ENCODE measurements around the gene CAB39L.

CAB39L gene

GRCh38 chr13:49404703-49405020 is 39.2 kb downstream of the CAB39L start:
- no peak overlapping the region for H3K4ac ChIP-seq (ENCODE audit: low read length)
- no peak overlapping the region for H3K9ac ChIP-seq (ENCODE audit: low read depth, low read length, poor library complexity)
- no peak overlapping the region for H2BK5ac ChIP-seq (ENCODE audit: low read length)
- no peak overlapping the region for H2BK15ac ChIP-seq (ENCODE audit: low read length)
- peaks cover 3 to 4% of the 10 kb centered on the region in 2 donors for H3K9me3 ChIP-seq (replicated peaks in 1 of 2; ENCODE audit: control insufficient read depth in 2 of 2, insufficient read depth in 1 of 2, low read depth in 1 of 2, low read length in 2 of 2)
- H4K91ac ChIP-seq (ENCODE audit: low read depth, low read length, poor library complexity): no peak overlapping the region
- H3K23ac ChIP-seq (ENCODE audit: low read depth, low read length, poor library complexity): no peak overlapping the region
- H3K27me3 ChIP-seq (ENCODE audit: control insufficient read depth in 3 of 3, insufficient read depth in 3 of 3, low read depth in 1 of 3, low read length in 3 of 3): no peaks in the 10 kb centered on the region
- no peak overlapping the region for H3K14ac ChIP-seq (ENCODE audit: low read length)
- H3K4me1 ChIP-seq (ENCODE audit: control insufficient read depth in 2 of 2, insufficient read depth in 1 of 2, low read depth in 1 of 2, low read length in 2 of 2): peaks cover 0 to 4% of the 10 kb centered on the region in 2 donors
- H3K27ac ChIP-seq (replicated peaks; ENCODE audit: low read length): no peak overlapping the region
- no peak overlapping the region for H2BK12ac ChIP-seq (ENCODE audit: low read length)
- H3K4me2 ChIP-seq (ENCODE audit: insufficient read depth, low read length, poor library complexity, severe bottlenecking): no peak overlapping the region
- H2BK120ac ChIP-seq (ENCODE audit: low read depth, low read length): no peak overlapping the region
- no peak overlapping the region for H2AK5ac ChIP-seq (ENCODE audit: low read depth, low read length)
- no peak overlapping the region for H3K18ac ChIP-seq (ENCODE audit: low read length)
- H3K79me1 ChIP-seq (ENCODE audit: low read depth, low read length): no peaks in the 10 kb centered on the region
- H3K36me3 ChIP-seq (replicated peaks in 1 of 2; ENCODE audit: control insufficient read depth in 2 of 2, insufficient read depth in 2 of 2, low read length in 2 of 2): no peaks in the 10 kb centered on the region
- no peak overlapping the region for H3K4me3 ChIP-seq (ENCODE audit: low read length in 2 of 2)
- H4K8ac ChIP-seq (ENCODE audit: low read depth, low read length): no peak overlapping the region
- H2AFZ ChIP-seq (ENCODE audit: low read length): no peak overlapping the region
- no CpG with 5 or more reads among the region's 1 CpG for WGBS, 2 donors (ENCODE audit: extremely low coverage in 2 of 2, insufficient read length in 2 of 2, insufficient replicate concordance in 1 of 2)
- no peak for DNase-seq (ENCODE audit: low spot score)

DNA sequence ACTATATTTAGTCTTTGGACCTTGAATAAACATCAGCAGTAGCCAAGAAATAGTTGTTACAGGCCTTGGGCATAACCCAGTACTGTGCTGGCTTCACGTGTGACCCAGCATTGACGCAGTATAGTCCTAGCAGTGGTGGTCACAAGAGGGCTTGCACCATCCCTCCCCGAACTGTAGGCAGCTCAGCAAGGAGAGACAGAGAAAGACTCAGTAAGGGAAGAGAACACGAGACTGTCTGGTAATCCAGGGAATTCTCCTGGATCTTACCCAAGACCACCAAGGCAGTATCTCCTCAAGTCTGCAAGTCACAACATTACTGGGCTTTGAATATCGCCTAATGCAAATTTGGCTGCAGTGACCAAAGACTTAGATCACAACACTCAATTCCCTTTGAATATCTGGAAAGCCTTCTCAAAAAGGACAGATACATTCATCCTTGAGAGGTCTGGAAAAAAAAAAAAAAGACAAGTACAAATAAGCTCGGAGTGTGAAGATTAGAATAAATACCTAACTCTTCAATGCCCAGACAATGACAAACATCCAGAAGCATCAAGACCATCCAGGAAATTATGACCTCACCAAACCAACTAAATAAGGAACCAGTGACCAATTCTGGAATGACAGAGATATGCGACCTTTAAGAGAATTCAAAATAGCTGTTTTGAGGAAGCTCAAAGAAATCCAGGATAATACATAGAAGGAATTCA is 39.7 kb downstream of the CAB39L start:
- Histone ChIP-seq H2AFZ (ENCODE audit: low read length) (no peak overlapping the region), H3K9me3 (replicated peaks in 1 of 2; ENCODE audit: control insufficient read depth in 2 of 2, insufficient read depth in 1 of 2, low read depth in 1 of 2, low read length in 2 of 2) (peaks cover 3 to 4% of the 10 kb centered on the region in 2 donors), H3K27ac (replicated peaks; ENCODE audit: low read length) (no peak overlapping the region), H2BK12ac (ENCODE audit: low read length) (no peak overlapping the region), H3K9ac (ENCODE audit: low read depth, low read length, poor library complexity) (no peak overlapping the region), H2BK5ac (ENCODE audit: low read length) (no peak overlapping the region), H3K4me1 (ENCODE audit: control insufficient read depth in 2 of 2, insufficient read depth in 1 of 2, low read depth in 1 of 2, low read length in 2 of 2) (peaks cover 0 to 4% of the 10 kb centered on the region in 2 donors), H3K36me3 (replicated peaks in 1 of 2; ENCODE audit: control insufficient read depth in 2 of 2, insufficient read depth in 2 of 2, low read length in 2 of 2) (no peaks in the 10 kb centered on the region), H2BK15ac (ENCODE audit: low read length) (no peak overlapping the region), H3K14ac (ENCODE audit: low read length) (no peak overlapping the region), H3K4me2 (ENCODE audit: insufficient read depth, low read length, poor library complexity, severe bottlenecking) (no peak overlapping the region), H3K23ac (ENCODE audit: low read depth, low read length, poor library complexity) (no peak overlapping the region), H4K8ac (ENCODE audit: low read depth, low read length) (no peak overlapping the region), H4K91ac (ENCODE audit: low read depth, low read length, poor library complexity) (no peak overlapping the region), H3K4me3 (ENCODE audit: low read length in 2 of 2) (no peak overlapping the region), H2AK5ac (ENCODE audit: low read depth, low read length) (no peak overlapping the region), H3K18ac (ENCODE audit: low read length) (no peak overlapping the region), H3K79me1 (ENCODE audit: low read depth, low read length) (no peaks in the 10 kb centered on the region), H3K4ac (ENCODE audit: low read length) (no peak overlapping the region), H3K27me3 (ENCODE audit: control insufficient read depth in 3 of 3, insufficient read depth in 3 of 3, low read depth in 1 of 3, low read length in 3 of 3) (no peaks in the 10 kb centered on the region), H2BK120ac (ENCODE audit: low read depth, low read length) (no peak overlapping the region)
- no CpG with 5 or more reads among the region's 7 CpGs for WGBS, 2 donors (ENCODE audit: extremely low coverage in 2 of 2, insufficient read length in 2 of 2, insufficient replicate concordance in 1 of 2)
- DNase-seq (ENCODE audit: low spot score): no peak

DNA sequence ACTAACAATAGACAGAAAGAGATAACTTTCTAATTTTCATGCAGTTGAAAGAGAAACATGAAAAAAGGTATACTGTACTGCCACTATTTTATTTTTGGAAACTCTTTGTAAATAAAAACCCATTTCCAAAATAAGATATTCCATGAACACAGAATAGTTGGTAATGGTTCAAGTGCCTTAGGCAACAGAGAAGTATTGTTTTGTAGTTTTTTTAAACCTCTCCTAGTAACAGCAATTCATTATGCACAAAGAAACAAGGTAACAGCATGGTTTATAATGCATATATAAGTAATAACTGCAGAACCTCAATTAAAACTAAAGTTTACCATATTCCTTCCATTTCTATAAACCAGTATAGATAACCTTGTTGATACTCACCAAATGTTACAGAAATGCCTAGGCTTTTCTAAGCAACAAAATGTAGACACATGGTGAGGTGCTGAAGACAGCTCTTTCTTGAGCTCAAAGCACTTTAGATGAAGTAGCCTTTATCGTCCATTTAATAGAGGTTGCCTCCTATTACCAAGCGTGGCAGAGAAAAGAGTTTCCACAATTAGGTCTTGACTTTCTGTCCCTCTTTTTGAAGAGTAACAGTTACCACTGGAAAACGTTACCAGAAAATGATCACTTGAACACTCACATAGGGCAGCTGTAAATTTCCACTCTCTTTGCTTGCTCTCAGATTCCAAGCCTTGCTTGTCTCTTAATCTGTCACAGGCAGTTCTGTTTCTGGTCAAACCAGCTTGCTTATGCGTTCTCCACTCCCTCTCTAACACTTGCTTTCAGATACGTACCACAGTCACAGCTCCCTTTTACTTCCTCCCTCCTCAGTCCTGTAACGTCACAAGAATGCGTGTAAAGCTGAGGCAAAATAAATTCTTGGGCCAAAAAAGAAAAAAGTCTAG is 42.9 kb downstream of the CAB39L start:
- DNase-seq (ENCODE audit: low spot score): peak; percentile 14
- no peak overlapping the region for H2BK120ac ChIP-seq (ENCODE audit: low read depth, low read length)
- H2BK5ac ChIP-seq (ENCODE audit: low read length): no peak overlapping the region
- no peak overlapping the region for H3K4me3 ChIP-seq (ENCODE audit: low read length in 2 of 2)
- no peak overlapping the region for H3K14ac ChIP-seq (ENCODE audit: low read length)
- H3K27ac ChIP-seq (replicated peaks; ENCODE audit: low read length): no peak overlapping the region
- H3K79me1 ChIP-seq (ENCODE audit: low read depth, low read length): no peaks in the 10 kb centered on the region
- H3K27me3 ChIP-seq (ENCODE audit: control insufficient read depth in 3 of 3, insufficient read depth in 3 of 3, low read depth in 1 of 3, low read length in 3 of 3): no peaks in the 10 kb centered on the region
- no peaks in the 10 kb centered on the region for H3K36me3 ChIP-seq (replicated peaks in 1 of 2; ENCODE audit: control insufficient read depth in 2 of 2, insufficient read depth in 2 of 2, low read length in 2 of 2)
- H4K91ac ChIP-seq (ENCODE audit: low read depth, low read length, poor library complexity): no peak overlapping the region
- H2AFZ ChIP-seq (ENCODE audit: low read length): peak overlapping the region; percentile 32
- no peak overlapping the region for H4K8ac ChIP-seq (ENCODE audit: low read depth, low read length)
- peaks cover 0 to 4% of the 10 kb centered on the region in 2 donors for H3K4me1 ChIP-seq (ENCODE audit: control insufficient read depth in 2 of 2, insufficient read depth in 1 of 2, low read depth in 1 of 2, low read length in 2 of 2)
- no peak overlapping the region for H3K4me2 ChIP-seq (ENCODE audit: insufficient read depth, low read length, poor library complexity, severe bottlenecking)
- no peak overlapping the region for H3K18ac ChIP-seq (ENCODE audit: low read length)
- no peak overlapping the region for H2AK5ac ChIP-seq (ENCODE audit: low read depth, low read length)
- no peak overlapping the region for H2BK15ac ChIP-seq (ENCODE audit: low read length)
- H2BK12ac ChIP-seq (ENCODE audit: low read length): no peak overlapping the region
- H3K9ac ChIP-seq (ENCODE audit: low read depth, low read length, poor library complexity): no peak overlapping the region
- peaks cover 3 to 4% of the 10 kb centered on the region in 2 donors for H3K9me3 ChIP-seq (replicated peaks in 1 of 2; ENCODE audit: control insufficient read depth in 2 of 2, insufficient read depth in 1 of 2, low read depth in 1 of 2, low read length in 2 of 2)
- WGBS, 2 donors (ENCODE audit: extremely low coverage in 2 of 2, insufficient read length in 2 of 2, insufficient replicate concordance in 1 of 2): no CpG with 5 or more reads among the region's 7 CpGs
- no peak overlapping the region for H3K23ac ChIP-seq (ENCODE audit: low read depth, low read length, poor library complexity)
- no peak overlapping the region for H3K4ac ChIP-seq (ENCODE audit: low read length)

- Histone ChIP-seq H2AFZ (ENCODE audit: low read length) (no peak overlapping the region), H3K9me3 (replicated peaks in 1 of 2; ENCODE audit: control insufficient read depth in 2 of 2, insufficient read depth in 1 of 2, low read depth in 1 of 2, low read length in 2 of 2) (peaks cover 3 to 4% of the 10 kb centered on the region in 2 donors), H3K4me3 (ENCODE audit: low read length in 2 of 2) (no peak overlapping the region), H3K9ac (ENCODE audit: low read depth, low read length, poor library complexity) (no peak overlapping the region), H3K79me1 (ENCODE audit: low read depth, low read length) (no peaks in the 10 kb centered on the region), H2AK5ac (ENCODE audit: low read depth, low read length) (no peak overlapping the region), H3K27me3 (ENCODE audit: control insufficient read depth in 3 of 3, insufficient read depth in 3 of 3, low read depth in 1 of 3, low read length in 3 of 3) (no peaks in the 10 kb centered on the region), H3K4me2 (ENCODE audit: insufficient read depth, low read length, poor library complexity, severe bottlenecking) (no peak overlapping the region), H2BK15ac (ENCODE audit: low read length) (no peak overlapping the region), H2BK120ac (ENCODE audit: low read depth, low read length) (no peak overlapping the region), H3K4ac (ENCODE audit: low read length) (no peak overlapping the region), H3K27ac (replicated peaks; ENCODE audit: low read length) (no peak overlapping the region), H3K4me1 (ENCODE audit: control insufficient read depth in 2 of 2, insufficient read depth in 1 of 2, low read depth in 1 of 2, low read length in 2 of 2) (peaks cover 0 to 4% of the 10 kb centered on the region in 2 donors), H3K23ac (ENCODE audit: low read depth, low read length, poor library complexity) (no peak overlapping the region), H2BK5ac (ENCODE audit: low read length) (no peak overlapping the region), H2BK12ac (ENCODE audit: low read length) (no peak overlapping the region), H3K18ac (ENCODE audit: low read length) (no peak overlapping the region), H3K36me3 (replicated peaks in 1 of 2; ENCODE audit: control insufficient read depth in 2 of 2, insufficient read depth in 2 of 2, low read length in 2 of 2) (no peaks in the 10 kb centered on the region), H4K8ac (ENCODE audit: low read depth, low read length) (no peak overlapping the region), H4K91ac (ENCODE audit: low read depth, low read length, poor library complexity) (no peak overlapping the region), H3K14ac (ENCODE audit: low read length) (no peak overlapping the region)
- no CpG with 5 or more reads among the region's 1 CpG for WGBS, 2 donors (ENCODE audit: extremely low coverage in 2 of 2, insufficient read length in 2 of 2, insufficient replicate concordance in 1 of 2)
- no peak for DNase-seq (ENCODE audit: low spot score)
Observed at GRCh38 chr13:49399801-49400472, 43.9 kb downstream of the CAB39L start.
